Fibroblast of pulmonary artery (primary cell): ENCODE data around the gene TRMT112.

ENCODE experiments used
- DNase-seq: peaks from one replicate; pipeline ENCODE4 v3.0.0-alpha.2; 2010; ENCODE audit warnings: low read depth
- H3K4me3 ChIP-seq: replicated peaks from 2 replicates; pipeline ENCODE4 v1.5.1; 2011; ENCODE audit warnings: low read depth, mild to moderate bottlenecking, control low read depth, low read length, moderate library complexity
- TF ChIP-seq, protein P1 (sequence below): IDR thresholded peaks from 2 replicates; pipeline ENCODE4 v1.5.1; 2011; ENCODE audit warnings: mild to moderate bottlenecking, control low read depth, low read length, inconsistent platforms; ENCODE audit errors: missing control alignments

The TRMT112 gene

GRCh38 chr11:64283092-64283491, 34.3 kb downstream of the TRMT112 start:
- no peak overlapping the region for H3K4me3 ChIP-seq
- TF ChIP-seq, protein P1, sequence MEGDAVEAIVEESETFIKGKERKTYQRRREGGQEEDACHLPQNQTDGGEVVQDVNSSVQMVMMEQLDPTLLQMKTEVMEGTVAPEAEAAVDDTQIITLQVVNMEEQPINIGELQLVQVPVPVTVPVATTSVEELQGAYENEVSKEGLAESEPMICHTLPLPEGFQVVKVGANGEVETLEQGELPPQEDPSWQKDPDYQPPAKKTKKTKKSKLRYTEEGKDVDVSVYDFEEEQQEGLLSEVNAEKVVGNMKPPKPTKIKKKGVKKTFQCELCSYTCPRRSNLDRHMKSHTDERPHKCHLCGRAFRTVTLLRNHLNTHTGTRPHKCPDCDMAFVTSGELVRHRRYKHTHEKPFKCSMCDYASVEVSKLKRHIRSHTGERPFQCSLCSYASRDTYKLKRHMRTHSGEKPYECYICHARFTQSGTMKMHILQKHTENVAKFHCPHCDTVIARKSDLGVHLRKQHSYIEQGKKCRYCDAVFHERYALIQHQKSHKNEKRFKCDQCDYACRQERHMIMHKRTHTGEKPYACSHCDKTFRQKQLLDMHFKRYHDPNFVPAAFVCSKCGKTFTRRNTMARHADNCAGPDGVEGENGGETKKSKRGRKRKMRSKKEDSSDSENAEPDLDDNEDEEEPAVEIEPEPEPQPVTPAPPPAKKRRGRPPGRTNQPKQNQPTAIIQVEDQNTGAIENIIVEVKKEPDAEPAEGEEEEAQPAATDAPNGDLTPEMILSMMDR: no peak
- no peak for DNase-seq

GRCh38 chr11:64281957-64282770, 35.2 kb downstream of the TRMT112 start:
- H3K4me3 ChIP-seq: no peak overlapping the region
- TF ChIP-seq, protein P1: no peak

DNA sequence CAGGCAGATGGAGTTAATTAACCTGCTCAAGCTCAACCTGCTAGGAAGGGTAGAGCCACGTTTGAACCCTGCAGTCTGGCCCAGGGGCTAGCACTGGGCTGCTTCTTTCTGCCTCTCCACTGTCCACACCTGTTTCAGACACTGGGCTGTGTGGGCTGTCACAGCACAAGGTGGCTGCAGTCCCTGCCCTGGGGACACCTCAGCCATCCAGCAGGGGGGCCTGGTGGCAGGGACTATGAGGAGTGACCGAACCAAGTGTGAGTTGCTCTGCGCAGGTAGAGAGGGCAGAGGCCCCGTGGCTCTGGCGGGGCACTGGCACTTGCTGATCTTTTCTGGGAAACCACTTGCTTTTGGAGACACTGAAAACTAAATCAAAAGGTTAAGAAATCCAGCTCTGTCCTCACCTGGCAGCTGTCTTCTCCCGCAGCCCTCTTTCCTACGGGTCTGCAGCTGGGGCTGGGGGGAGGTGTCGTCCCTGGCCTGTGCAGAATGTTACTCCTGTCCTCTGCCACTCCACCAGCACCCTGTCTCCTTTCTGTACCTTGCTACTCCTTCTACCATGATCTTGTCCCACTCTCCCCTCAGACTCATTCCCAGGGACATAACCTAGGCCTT, 38.7 kb downstream of the TRMT112 start:
- no peak for DNase-seq
- TF ChIP-seq, protein P1: no peak

More at GRCh38 chr11:64281957-64282770, 35.2 kb downstream of the TRMT112 start:
- DNase-seq: no peak

GRCh38 chr11:64276653-64277431, 40.5 kb downstream of the TRMT112 start:
- no peak overlapping the region for H3K4me3 ChIP-seq
- no peak for DNase-seq
- TF ChIP-seq, protein P1: no peak

More for the DNA sequence above, 38.7 kb downstream of the TRMT112 start:
- H3K4me3 ChIP-seq: no peak overlapping the region

DNA sequence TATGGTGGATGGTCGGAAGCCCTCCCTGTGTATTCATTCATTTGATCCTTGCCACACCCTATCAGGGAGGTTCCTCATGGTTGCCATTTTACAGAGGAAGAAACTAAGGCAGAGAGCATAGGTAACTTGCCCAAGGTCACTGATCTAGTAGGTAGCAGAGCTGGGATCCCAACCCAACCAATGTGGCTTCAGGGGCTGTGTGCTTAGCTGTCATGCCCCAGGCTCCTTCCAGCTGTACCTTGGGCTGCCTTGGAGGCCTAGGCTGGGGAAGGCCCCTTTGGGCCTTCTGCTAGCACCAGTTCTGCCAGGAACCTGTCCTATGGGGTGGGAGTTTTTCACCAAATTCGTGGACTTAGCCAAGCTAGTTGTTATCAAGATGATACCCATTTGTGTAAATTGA, 41.5 kb downstream of the TRMT112 start:
- no peak overlapping the region for H3K4me3 ChIP-seq
- TF ChIP-seq, protein P1: no peak
- DNase-seq: no peak

DNA sequence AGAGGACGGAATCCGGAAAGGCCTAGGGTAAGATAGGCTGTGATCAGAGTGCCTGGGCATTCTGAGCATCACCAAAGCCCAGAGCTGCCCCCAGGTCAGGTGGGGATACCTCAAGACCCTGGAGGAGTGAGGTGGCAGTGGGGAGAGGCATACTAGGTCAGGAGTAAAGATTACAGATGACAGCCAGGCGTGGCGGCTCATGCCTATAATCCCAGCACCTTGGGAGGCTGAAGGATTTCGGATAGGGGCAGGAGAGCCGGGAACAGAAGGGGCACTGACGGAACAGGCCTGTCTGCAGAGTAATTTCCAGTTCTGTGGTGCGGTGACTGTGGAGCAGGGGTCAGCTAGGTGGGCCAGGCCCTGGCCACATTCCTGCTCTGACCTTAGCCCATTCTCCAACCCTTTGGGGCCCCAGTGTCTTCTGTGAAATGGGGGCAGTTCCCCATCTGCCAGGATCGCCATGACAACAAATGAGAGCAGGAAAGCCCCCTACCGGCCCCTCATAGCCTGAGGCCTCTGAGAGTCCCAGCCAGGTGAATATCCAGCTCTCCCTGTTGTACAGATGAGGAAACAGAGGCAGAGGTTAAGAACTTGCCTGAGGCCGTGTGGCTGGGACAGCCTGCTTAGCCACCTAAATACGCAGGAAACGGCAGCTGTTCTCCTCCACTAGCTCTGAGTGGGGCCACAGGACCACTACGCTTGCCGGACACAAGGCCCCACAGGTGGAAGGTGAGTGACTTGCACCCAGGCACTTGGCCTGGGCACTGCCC, 42.1 kb downstream of the TRMT112 start:
- no peak overlapping the region for H3K4me3 ChIP-seq
- TF ChIP-seq, protein P1: no peak
- DNase-seq: no peak
